ENCODE data around the gene TENM3.

The TENM3 gene

DNA sequence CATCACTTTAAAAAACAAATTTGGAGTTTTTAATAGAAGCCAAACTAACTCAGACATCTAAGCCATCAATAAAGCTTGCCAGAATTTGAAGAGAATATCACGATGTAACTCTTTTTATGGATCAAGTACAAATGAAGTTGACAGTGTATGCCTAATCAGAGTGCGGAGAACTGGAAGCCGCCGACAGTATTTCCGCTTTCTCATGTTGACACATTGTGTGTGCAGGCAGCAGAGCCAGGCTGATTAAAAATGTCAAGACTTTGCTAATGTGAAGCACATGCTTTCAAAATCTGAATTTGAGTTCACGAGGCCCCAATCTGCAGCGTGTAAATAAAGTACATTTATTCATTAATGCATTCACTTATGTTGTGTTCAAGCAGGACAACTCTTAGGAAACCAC lies 161.2 kb downstream of the TENM3 start:
- no peak for DNase-seq (ENCODE audit: low spot score in 2 of 2)
- Histone ChIP-seq H3K27me3 (ENCODE audit: low read depth) (no peaks in the 10 kb centered on the region), H3K4me3 (no peak overlapping the region), H3K4me1 (no peaks in the 10 kb centered on the region), H3K36me3 (replicated peaks) (no peaks in the 10 kb centered on the region), H3K9me3 (no peaks in the 10 kb centered on the region)
- in situ Hi-C loops (cut with MboI; ENCODE audit: low sequenced_read_pairs) = no loop called here

DNA sequence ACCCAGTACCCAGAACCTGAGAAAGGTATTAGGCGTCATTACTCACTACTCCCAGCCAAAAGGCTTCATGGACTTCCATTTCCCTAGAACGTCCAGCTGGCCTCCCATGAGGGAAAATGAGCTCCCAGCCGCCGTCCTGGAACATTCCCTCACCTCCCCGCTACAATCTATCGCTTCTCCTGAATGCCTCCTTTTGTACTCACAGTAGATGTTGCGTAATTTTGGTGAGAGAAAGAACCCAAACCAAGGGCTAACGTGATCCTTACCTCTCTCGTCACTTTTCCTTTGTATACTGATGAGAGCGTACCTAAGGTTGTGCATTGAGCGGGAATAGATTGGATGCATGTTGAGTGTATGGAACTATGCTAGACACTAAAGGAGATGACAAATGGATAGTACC lies 161.9 kb downstream of the TENM3 start:
- H3K27me3 ChIP-seq (ENCODE audit: low read depth) = no peaks in the 10 kb centered on the region
- H3K36me3 ChIP-seq (replicated peaks) = no peaks in the 10 kb centered on the region
- in situ Hi-C loops (cut with MboI; ENCODE audit: low sequenced_read_pairs) = no loop called here
- H3K9me3 ChIP-seq = no peaks in the 10 kb centered on the region
- no peaks in the 10 kb centered on the region for H3K4me1 ChIP-seq
- no peak overlapping the region for H3K4me3 ChIP-seq
- no peak for DNase-seq (ENCODE audit: low spot score in 2 of 2)

DNA sequence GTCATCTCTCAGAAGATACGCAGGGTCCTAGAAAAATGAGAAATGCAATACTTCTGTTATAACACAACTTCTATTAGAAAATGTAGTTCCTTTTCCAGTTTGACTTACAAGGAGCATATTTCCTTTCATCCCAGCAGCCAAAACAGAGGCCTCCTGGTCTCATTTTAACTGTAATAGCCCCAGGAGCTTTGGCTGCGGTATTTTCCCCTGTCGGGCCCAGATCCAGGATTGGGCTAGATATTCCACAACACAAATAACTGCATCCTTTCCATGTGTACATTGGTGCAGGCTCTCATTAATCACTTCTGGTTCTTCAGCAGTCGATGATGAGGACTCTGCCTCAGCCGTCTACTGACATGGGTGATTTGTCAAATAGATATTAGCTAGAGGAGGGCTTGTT lies 166.1 kb downstream of the TENM3 start:
- in situ Hi-C loops (cut with MboI; ENCODE audit: low sequenced_read_pairs) = no loop called here
- no peak for DNase-seq (ENCODE audit: low spot score in 2 of 2)
- no peaks in the 10 kb centered on the region for H3K36me3 ChIP-seq (replicated peaks)
- H3K4me1 ChIP-seq = no peaks in the 10 kb centered on the region
- no peaks in the 10 kb centered on the region for H3K27me3 ChIP-seq (ENCODE audit: low read depth)
- peaks cover 2% of the 10 kb centered on the region; the same call in 1 of the 2 replicates for H3K9me3 ChIP-seq
- H3K4me3 ChIP-seq = no peak overlapping the region

DNA sequence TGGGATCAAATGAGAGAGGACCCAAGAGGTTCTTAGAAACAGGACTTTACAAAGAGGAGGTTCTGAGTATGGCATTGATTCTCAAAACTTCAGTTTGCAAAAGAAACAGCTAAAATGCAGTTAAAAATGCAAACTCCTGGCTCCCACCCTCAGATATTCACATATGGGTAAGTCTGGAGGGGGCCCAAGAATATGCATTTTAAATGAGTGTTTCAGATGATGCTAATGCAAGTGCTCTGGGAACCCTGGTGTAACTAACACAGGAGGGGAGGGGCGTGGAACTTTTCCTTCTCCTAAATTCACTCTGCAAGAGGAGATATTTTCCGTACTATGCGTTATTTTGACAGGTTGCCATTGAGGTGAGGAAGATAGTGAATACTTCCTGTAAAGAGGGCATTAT lies 168.2 kb downstream of the TENM3 start:
- no peaks in the 10 kb centered on the region for H3K27me3 ChIP-seq (ENCODE audit: low read depth)
- no peaks in the 10 kb centered on the region; the same call in 1 of the 2 replicates for H3K4me1 ChIP-seq
- no peaks in the 10 kb centered on the region for H3K36me3 ChIP-seq (replicated peaks)
- DNase-seq (ENCODE audit: low spot score in 2 of 2) = no peak
- in situ Hi-C loops (cut with MboI; ENCODE audit: low sequenced_read_pairs) = no loop called here
- H3K4me3 ChIP-seq = no peak overlapping the region
- peaks cover 2% of the 10 kb centered on the region for H3K9me3 ChIP-seq

DNA sequence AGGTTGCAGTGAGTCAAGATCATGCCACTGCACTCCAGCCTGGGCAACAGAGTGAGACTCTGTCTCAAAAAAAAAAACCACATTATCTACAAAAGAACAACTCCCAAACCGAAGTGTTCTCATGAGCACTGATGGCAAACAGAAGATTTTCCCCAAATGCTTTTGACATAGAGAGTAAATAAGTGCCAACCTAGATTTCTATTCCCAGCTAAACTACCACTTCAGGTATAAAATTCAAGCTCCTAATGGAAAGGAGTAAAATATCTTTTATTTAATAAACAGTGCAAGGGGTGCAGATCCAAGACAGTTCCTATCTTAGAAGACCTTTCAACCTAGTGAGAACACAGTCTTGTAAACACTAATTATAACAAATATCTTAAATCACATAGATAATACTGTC lies 170.3 kb downstream of the TENM3 start:
- no peaks in the 10 kb centered on the region for H3K27me3 ChIP-seq (ENCODE audit: low read depth)
- DNase-seq (ENCODE audit: low spot score in 2 of 2) = no peak
- H3K36me3 ChIP-seq (replicated peaks) = no peaks in the 10 kb centered on the region
- in situ Hi-C loops (cut with MboI; ENCODE audit: low sequenced_read_pairs) = no loop called here
- H3K9me3 ChIP-seq = peaks cover 2% of the 10 kb centered on the region
- H3K4me1 ChIP-seq = peaks cover 4% of the 10 kb centered on the region; the same call in 1 of the 2 replicates
- no peak overlapping the region for H3K4me3 ChIP-seq

DNA sequence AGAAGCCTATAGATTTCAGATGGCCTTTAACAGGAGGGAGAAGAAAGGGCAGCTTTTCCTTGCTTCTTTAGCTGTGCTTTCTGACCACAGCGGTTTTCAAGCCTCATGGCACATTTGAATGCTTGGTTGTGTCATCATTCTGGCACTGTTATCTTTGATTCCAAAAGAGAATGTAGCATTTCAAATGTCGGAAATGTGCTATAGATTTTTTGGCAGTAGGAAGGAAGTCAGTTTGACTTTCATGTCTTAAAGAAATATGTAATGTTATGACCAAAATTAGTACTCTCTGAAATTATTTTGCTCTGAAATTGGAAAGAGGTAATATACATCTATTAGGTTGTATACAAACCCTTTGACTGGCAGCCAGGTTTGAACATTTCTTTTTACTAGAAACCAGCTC lies 171.9 kb downstream of the TENM3 start:
- H3K36me3 ChIP-seq (replicated peaks) = no peaks in the 10 kb centered on the region
- no peaks in the 10 kb centered on the region for H3K27me3 ChIP-seq (ENCODE audit: low read depth)
- H3K4me1 ChIP-seq = peaks cover 4% of the 10 kb centered on the region; the same call in 1 of the 2 replicates
- in situ Hi-C loops (cut with MboI; ENCODE audit: low sequenced_read_pairs) = no loop called here
- no peak for DNase-seq (ENCODE audit: low spot score in 2 of 2)
- no peak overlapping the region for H3K4me3 ChIP-seq
- peaks cover 2% of the 10 kb centered on the region for H3K9me3 ChIP-seq

DNA sequence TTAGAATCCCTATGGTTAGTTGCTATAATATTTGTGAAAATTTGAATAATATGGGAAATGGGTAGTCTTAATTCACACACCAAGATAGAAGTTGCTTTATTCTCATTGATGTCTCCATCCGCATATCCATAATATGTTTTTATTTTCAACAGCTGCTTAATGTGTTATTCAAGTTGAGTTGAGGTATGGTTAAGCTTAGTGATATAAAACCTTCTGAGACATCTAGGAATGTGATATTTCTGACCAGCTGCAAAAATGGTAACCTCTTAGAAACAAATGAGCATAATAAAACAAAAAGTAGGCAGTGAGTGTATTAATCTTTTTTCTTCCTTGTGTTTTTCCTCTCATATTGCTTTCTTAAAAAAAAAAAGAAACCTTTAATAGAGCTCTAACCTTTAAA lies 172.9 kb downstream of the TENM3 start:
- Histone ChIP-seq H3K27me3 (ENCODE audit: low read depth) (no peaks in the 10 kb centered on the region), H3K36me3 (replicated peaks) (no peaks in the 10 kb centered on the region), H3K4me3 (no peak overlapping the region), H3K9me3 (peaks cover 2% of the 10 kb centered on the region), H3K4me1 (peaks cover 4% of the 10 kb centered on the region; the same call in 1 of the 2 replicates)
- in situ Hi-C loops (cut with MboI; ENCODE audit: low sequenced_read_pairs) = no loop called here
- DNase-seq (ENCODE audit: low spot score in 2 of 2) = no peak

DNA sequence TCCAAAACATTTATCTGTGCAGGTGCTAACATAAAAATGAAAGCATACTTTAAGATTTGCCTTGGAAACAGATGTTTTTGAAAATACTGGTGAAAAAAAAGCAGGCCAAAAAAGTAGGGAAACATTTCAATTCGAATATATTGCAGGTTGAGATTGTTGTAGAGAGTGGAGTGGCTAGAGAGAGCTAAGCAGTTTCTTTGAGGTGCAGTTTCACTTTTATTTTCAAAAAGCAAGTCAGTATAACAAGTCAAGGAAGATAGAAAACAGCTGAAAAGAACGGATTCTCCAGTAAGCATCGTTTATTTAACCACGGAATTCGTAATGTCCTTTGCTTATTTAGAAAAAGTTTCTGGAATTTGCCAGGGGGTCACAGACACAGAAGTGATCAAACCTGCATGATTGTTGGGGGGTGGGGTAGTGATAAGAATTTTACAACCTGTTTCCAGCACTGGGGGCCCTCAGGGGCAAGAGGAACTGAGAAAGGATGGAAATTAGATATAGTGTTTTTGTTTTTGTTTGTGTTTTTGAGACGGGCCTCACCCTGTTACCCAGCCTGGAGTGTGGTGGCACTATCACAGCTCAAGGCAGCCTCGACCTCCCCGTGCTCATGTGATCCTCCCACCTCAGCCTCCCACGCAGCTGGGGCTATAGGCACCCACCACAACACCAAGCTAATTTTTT lies 175.0 kb downstream of the TENM3 start:
- peaks cover 4% of the 10 kb centered on the region; the same call in 1 of the 2 replicates for H3K4me1 ChIP-seq
- H3K27me3 ChIP-seq (ENCODE audit: low read depth) = no peaks in the 10 kb centered on the region
- no peak for DNase-seq (ENCODE audit: low spot score in 2 of 2)
- no peak overlapping the region for H3K4me3 ChIP-seq
- H3K36me3 ChIP-seq (replicated peaks) = no peaks in the 10 kb centered on the region
- H3K9me3 ChIP-seq = peaks cover 2% of the 10 kb centered on the region
- in situ Hi-C loops (cut with MboI; ENCODE audit: low sequenced_read_pairs) = no loop called here

DNA sequence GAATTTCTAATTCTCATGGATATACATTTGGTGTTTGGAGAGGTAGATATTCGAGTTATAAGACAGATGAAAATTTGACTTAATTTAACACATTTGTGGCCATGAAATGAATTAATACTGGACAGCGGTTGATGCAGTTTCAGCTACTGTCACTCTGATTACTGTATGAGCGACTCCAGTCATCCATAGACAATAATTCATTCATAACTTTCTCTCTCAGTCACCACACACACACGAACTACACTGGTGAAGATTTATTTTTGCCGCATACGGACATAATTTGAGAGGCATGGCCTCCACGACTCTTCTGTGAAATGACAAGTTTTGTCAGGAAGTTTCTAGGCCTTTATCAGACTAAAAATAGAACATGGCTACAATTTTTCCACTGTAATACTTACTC lies 177.0 kb downstream of the TENM3 start:
- DNase-seq (ENCODE audit: low spot score in 2 of 2) = no peak
- Histone ChIP-seq H3K4me3 (no peak overlapping the region), H3K36me3 (replicated peaks) (no peaks in the 10 kb centered on the region), H3K27me3 (ENCODE audit: low read depth) (no peaks in the 10 kb centered on the region), H3K4me1 (peaks cover 4% of the 10 kb centered on the region; the same call in 1 of the 2 replicates), H3K9me3 (no peaks in the 10 kb centered on the region)
- in situ Hi-C loops (cut with MboI; ENCODE audit: low sequenced_read_pairs) = no loop called here

DNA sequence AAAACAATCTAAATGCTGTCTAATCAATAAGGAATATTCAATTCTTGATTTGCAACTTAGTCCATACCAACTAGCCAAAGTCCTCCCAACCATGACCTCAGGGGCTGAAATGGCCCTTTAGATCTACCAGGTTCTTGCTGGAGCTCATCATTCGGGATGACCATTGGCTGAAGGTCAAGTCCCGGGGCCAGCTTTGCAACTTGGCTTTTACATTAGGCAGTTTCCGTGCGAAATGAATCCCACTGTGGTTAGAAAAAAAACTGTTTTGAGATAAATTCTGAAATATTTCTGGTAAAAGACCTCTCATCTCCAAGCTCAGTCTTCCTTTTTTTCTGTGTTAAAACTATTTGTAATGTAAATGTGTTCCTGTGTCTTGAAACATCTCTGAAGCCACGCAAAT lies 178.6 kb downstream of the TENM3 start:
- Histone ChIP-seq H3K9me3 (no peaks in the 10 kb centered on the region), H3K4me3 (no peak overlapping the region), H3K27me3 (ENCODE audit: low read depth) (no peaks in the 10 kb centered on the region), H3K36me3 (replicated peaks) (no peaks in the 10 kb centered on the region), H3K4me1 (peaks cover under 1% of the 10 kb centered on the region; the same call in 1 of the 2 replicates)
- in situ Hi-C loops (cut with MboI; ENCODE audit: low sequenced_read_pairs) = no loop called here
- DNase-seq (ENCODE audit: low spot score in 2 of 2) = no peak

DNA sequence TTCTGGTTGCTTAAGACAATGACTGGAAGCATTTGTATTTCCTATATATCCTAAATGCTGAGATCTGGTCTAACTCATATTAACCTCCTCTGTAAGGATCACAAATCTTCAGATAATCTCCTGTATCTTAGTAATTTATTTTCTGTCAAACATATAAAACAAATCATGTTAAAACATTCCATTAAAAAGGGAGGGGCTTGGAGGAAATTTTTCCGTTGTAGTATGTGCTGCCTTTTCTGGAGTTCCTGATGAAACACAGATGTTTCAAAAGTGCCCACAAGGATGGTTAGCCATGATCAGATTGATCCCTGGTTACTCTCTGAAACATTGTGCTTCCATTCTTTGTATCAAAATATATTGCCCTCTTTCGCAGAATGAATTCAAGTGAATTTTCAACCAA lies 182.1 kb downstream of the TENM3 start:
- H3K9me3 ChIP-seq = no peaks in the 10 kb centered on the region
- no peaks in the 10 kb centered on the region for H3K4me1 ChIP-seq
- in situ Hi-C loops (cut with MboI; ENCODE audit: low sequenced_read_pairs) = no loop called here
- H3K36me3 ChIP-seq (replicated peaks) = no peaks in the 10 kb centered on the region
- no peaks in the 10 kb centered on the region for H3K27me3 ChIP-seq (ENCODE audit: low read depth)
- H3K4me3 ChIP-seq = no peak overlapping the region
- no peak for DNase-seq (ENCODE audit: low spot score in 2 of 2)

DNA sequence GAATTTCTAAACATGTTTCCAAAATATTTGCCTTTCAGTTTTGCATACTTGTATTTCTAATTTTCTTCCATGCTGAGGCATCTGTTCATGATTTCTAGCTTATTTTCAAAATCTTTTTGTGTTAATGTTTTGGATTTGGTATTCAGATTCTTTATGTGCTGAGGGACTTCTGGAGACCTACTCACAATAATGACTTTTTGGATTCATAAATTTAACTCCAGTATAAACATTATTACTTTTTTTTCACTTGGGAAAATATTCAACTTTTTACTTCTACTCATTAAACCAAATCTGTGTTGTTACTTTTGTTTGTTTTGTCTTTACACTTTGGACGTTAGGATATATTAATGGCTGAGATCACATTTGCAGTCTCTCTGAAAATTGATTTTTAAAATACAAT lies 183.7 kb downstream of the TENM3 start:
- H3K9me3 ChIP-seq = no peaks in the 10 kb centered on the region
- DNase-seq (ENCODE audit: low spot score in 2 of 2) = no peak
- H3K27me3 ChIP-seq (ENCODE audit: low read depth) = no peaks in the 10 kb centered on the region
- H3K4me3 ChIP-seq = no peak overlapping the region
- H3K4me1 ChIP-seq = no peaks in the 10 kb centered on the region
- in situ Hi-C loops (cut with MboI; ENCODE audit: low sequenced_read_pairs) = no loop called here
- H3K36me3 ChIP-seq (replicated peaks) = no peaks in the 10 kb centered on the region

DNA sequence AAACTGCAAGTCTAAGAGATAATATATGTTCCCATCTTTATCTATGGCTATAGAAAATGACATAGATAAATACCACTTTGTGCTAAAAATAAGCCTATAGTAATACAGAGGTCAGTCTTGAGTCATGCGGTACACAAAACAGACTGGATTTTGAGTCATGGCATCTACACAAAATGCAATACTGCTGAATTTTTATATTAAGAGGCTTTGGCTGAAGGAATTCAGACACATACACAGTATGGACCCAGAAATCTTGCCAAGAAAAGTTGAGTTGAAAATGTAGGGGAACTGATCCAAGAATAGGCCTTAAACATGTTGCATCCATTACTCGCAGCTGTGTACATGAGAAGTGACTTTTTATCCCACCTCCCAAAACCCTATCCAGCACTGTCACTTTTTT lies 184.4 kb downstream of the TENM3 start:
- Histone ChIP-seq H3K9me3 (no peaks in the 10 kb centered on the region), H3K36me3 (replicated peaks) (no peaks in the 10 kb centered on the region), H3K27me3 (ENCODE audit: low read depth) (no peaks in the 10 kb centered on the region), H3K4me1 (no peaks in the 10 kb centered on the region), H3K4me3 (no peak overlapping the region)
- DNase-seq (ENCODE audit: low spot score in 2 of 2) = no peak
- in situ Hi-C loops (cut with MboI; ENCODE audit: low sequenced_read_pairs) = no loop called here

DNA sequence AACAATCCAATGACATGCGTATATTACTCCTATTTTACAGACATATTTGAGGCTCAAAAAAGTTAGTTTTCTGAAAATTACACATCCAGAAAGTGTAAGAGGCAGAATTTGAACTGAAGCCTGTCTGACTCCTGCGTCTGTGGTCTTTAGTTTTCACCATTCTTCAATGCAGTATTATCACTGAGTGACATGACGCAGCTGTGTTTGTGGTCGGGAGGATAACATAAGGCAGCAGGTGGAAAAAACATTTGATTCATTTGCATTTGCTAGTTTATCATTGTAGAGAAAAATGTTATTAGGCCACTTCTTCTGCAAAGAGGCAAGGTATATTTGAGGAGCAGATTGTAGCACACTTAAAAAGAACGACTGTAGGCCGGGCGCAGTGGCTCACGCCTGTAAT lies 186.7 kb downstream of the TENM3 start:
- no peak overlapping the region for H3K4me3 ChIP-seq
- in situ Hi-C loops (cut with MboI; ENCODE audit: low sequenced_read_pairs) = no loop called here
- H3K27me3 ChIP-seq (ENCODE audit: low read depth) = no peaks in the 10 kb centered on the region
- H3K36me3 ChIP-seq (replicated peaks) = no peaks in the 10 kb centered on the region
- DNase-seq (ENCODE audit: low spot score in 2 of 2) = no peak
- H3K4me1 ChIP-seq = no peaks in the 10 kb centered on the region; the same call in 1 of the 2 replicates
- no peaks in the 10 kb centered on the region for H3K9me3 ChIP-seq

DNA sequence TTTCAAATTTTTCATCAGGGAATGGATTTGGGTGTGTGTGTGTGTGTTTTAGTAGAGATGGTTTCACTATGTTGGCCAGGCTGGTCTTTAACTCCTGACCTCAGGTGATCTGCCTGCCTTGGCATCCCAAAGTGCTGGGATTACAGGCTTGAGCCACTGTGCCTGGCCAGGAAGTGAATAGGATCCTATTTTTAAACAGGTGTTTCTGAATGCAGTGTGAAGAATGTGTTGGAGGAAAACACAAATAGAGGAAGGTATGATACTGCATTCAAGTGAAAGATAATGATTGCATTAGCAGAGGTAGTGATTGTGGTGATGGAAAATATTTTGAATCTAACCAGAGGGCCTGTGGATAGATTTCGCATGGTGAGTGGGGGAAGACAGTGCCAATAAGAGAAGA lies 189.6 kb downstream of the TENM3 start:
- no peak for DNase-seq (ENCODE audit: low spot score in 2 of 2)
- Histone ChIP-seq H3K36me3 (replicated peaks) (no peaks in the 10 kb centered on the region), H3K27me3 (ENCODE audit: low read depth) (no peaks in the 10 kb centered on the region), H3K4me3 (no peak overlapping the region), H3K9me3 (no peaks in the 10 kb centered on the region), H3K4me1 (no peaks in the 10 kb centered on the region; the same call in 1 of the 2 replicates)
- in situ Hi-C loops (cut with MboI; ENCODE audit: low sequenced_read_pairs) = no loop called here
